Endodermal cell (in vitro differentiated cells): ENCODE results near the gene FN1. TPM values are rescaled to one million over a fixed set of nuclear protein-coding genes. Genes with fewer than 3 reads are reported as not detected.

Experiments
- DNase-seq: peaks from one replicate; pipeline ENCODE4 v3.0.0-alpha.2; 2017
- H3K27ac ChIP-seq: 2 replicates; pipeline ENCODE4 v1.5.1; 2013; ENCODE audit warnings: mild to moderate bottlenecking, low read depth, low read length, moderate library complexity
- H3K27me3 ChIP-seq: 2 replicates; pipeline ENCODE4 v1.6.1; 2013; ENCODE audit warnings: mild to moderate bottlenecking, low read length, moderate library complexity; ENCODE audit not compliant: insufficient read depth, control insufficient read depth, poor library complexity, severe bottlenecking
- H3K36me3 ChIP-seq: 2 replicates; pipeline ENCODE4 v1.7.0; 2013; ENCODE audit warnings: mild to moderate bottlenecking, low read length, moderate library complexity; ENCODE audit not compliant: control insufficient read depth, insufficient read depth
- H3K4me1 ChIP-seq: one replicate; pipeline ENCODE4 v1.7.0; 2013; ENCODE audit warnings: low read length; ENCODE audit not compliant: control insufficient read depth, insufficient read depth
- H3K4me3 ChIP-seq: 2 replicates; pipeline ENCODE4 v1.5.1; 2013; ENCODE audit warnings: mild to moderate bottlenecking, low read length, moderate library complexity
- H3K9ac ChIP-seq: 2 replicates; pipeline ENCODE4 v1.6.1; 2013; ENCODE audit warnings: mild to moderate bottlenecking, low read length, moderate library complexity; ENCODE audit not compliant: poor library complexity, severe bottlenecking; ENCODE audit errors: extremely low read depth
- H3K9me3 ChIP-seq: 2 replicates; pipeline ENCODE4 v1.6.1; 2013; ENCODE audit warnings: mild to moderate bottlenecking, low read length, moderate library complexity; ENCODE audit not compliant: control insufficient read depth
- H3K27ac Mint-ChIP-seq: 2 replicates; pipeline ENCODE4 v1.8.0; 2020; ENCODE audit warnings: mixed read lengths
- H3K27me3 Mint-ChIP-seq: 2 replicates; pipeline ENCODE4 v1.8.0; 2021; ENCODE audit warnings: mild to moderate bottlenecking, mixed read lengths; ENCODE audit not compliant: insufficient read depth
- H3K36me3 Mint-ChIP-seq: 2 replicates; pipeline ENCODE4 v1.8.0; 2020; ENCODE audit warnings: low read depth, mixed read lengths
- H3K4me1 Mint-ChIP-seq: 2 replicates; pipeline ENCODE4 v1.8.0; 2020; ENCODE audit warnings: mixed read lengths
- H3K4me3 Mint-ChIP-seq: 2 replicates; pipeline ENCODE4 v1.8.0; 2020; ENCODE audit warnings: mild to moderate bottlenecking, moderate library complexity, mixed read lengths
- H3K9me3 Mint-ChIP-seq: 2 replicates; pipeline ENCODE4 v1.8.0; 2020; ENCODE audit warnings: mild to moderate bottlenecking, mixed read lengths
- WGBS, 2 experiments: methylation state at CpG; one replicate each; pipeline versions ENCODE4 v1.1.5 to v1.1.7; 2013; ENCODE audit warnings: missing lambda C conversion rate in 2 of 2, mixed read lengths in 1 of 2; ENCODE audit not compliant: insufficient coverage in 1 of 2, insufficient read length in 1 of 2; 5-methylcytosine and 5-hydroxymethylcytosine counted together
- total RNA-seq, 2 donors: library from RNA; stranded (reverse); fragmentation: NEBNext Ultra II Directional in 1 of 2; extraction: Animal tissue kit (Norgen Biotek cat#: 25700) in 1 of 2; gene quantifications; 2 replicates in 1 of 2; 3 replicates in 1 of 2; pipeline ENCODE4 v1.2.1, GENCODE V29; 2021
- TF ChIP-seq, protein P1 (sequence below): fragments of 200-600 bp; sonication (generic); conservative IDR thresholded peaks from 2 replicates; pipeline ENCODE4 v1.5.0; 2021; ENCODE audit warnings: antibody characterized with exemption, mild to moderate bottlenecking

Gene FN1
- total RNA-seq, 2 donors from 2014 or later = 2,721 to 2,960 TPM

DNA sequence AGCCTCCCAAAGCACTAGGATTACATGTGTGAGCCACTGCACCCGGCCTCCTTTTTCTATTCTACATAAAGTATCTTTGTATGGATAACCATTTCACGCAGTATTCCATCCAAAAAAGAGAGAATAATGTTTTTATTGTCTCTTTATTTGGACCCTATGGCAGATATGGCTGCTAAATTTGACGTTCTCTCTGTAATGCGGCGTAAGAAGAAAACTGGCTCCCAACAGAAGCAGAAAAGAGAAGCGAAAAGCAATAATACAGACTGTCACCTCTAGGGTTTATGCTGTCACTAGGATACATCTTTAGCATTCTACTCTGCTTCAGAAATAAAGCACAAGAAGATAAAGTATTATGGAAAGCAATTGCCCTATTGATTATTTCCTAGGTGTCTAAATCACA lies 55.9 kb downstream of the FN1 start:
- H3K9ac ChIP-seq = no peak overlapping the region
- H3K4me3 Mint-ChIP-seq = no peak overlapping the region
- H3K27ac Mint-ChIP-seq = no peak overlapping the region
- no peak for DNase-seq
- no peaks in the 10 kb centered on the region for H3K27me3 Mint-ChIP-seq
- H3K9me3 Mint-ChIP-seq = no peaks in the 10 kb centered on the region
- no peaks in the 10 kb centered on the region for H3K4me1 Mint-ChIP-seq
- TF ChIP-seq, protein P1, sequence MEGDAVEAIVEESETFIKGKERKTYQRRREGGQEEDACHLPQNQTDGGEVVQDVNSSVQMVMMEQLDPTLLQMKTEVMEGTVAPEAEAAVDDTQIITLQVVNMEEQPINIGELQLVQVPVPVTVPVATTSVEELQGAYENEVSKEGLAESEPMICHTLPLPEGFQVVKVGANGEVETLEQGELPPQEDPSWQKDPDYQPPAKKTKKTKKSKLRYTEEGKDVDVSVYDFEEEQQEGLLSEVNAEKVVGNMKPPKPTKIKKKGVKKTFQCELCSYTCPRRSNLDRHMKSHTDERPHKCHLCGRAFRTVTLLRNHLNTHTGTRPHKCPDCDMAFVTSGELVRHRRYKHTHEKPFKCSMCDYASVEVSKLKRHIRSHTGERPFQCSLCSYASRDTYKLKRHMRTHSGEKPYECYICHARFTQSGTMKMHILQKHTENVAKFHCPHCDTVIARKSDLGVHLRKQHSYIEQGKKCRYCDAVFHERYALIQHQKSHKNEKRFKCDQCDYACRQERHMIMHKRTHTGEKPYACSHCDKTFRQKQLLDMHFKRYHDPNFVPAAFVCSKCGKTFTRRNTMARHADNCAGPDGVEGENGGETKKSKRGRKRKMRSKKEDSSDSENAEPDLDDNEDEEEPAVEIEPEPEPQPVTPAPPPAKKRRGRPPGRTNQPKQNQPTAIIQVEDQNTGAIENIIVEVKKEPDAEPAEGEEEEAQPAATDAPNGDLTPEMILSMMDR = no peak
- no peak overlapping the region for H3K4me3 ChIP-seq
- peaks cover 94% of the 10 kb centered on the region for H3K36me3 Mint-ChIP-seq
- no peaks in the 10 kb centered on the region for H3K27me3 ChIP-seq
- H3K4me1 ChIP-seq = no peaks in the 10 kb centered on the region
- no peaks in the 10 kb centered on the region for H3K9me3 ChIP-seq
- H3K36me3 ChIP-seq = peaks cover 97% of the 10 kb centered on the region
- 92 to 100% methylated on average over 5 to 6 of the region's 6 CpGs for WGBS, 2 experiments
- no peak overlapping the region for H3K27ac ChIP-seq

DNA sequence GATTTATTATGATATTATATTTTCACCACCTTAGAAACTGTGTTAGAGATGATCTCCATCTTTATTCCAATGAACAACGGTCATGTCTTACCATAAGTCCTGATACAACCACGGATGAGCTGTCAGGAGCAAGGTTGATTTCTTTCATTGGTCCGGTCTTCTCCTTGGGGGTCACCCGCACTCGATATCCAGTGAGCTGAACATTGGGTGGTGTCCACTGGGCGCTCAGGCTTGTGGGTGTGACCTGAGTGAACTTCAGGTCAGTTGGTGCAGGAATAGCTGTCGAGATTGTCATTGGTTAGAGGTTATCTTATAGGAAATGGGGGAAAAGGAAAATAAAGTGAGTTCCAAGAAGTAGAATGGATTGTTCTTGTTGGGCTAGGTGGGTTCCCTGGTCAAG lies 56.8 kb downstream of the FN1 start:
- no peak overlapping the region for H3K4me3 ChIP-seq
- no peak overlapping the region for H3K27ac ChIP-seq
- DNase-seq = no peak
- no peaks in the 10 kb centered on the region for H3K4me1 ChIP-seq
- no peak overlapping the region for H3K9ac ChIP-seq
- TF ChIP-seq, protein P1 = no peak
- no peaks in the 10 kb centered on the region for H3K27me3 Mint-ChIP-seq
- no peak overlapping the region for H3K27ac Mint-ChIP-seq
- no peaks in the 10 kb centered on the region for H3K27me3 ChIP-seq
- H3K4me3 Mint-ChIP-seq = no peak overlapping the region
- peaks cover 94% of the 10 kb centered on the region for H3K36me3 Mint-ChIP-seq
- peaks cover 97% of the 10 kb centered on the region for H3K36me3 ChIP-seq
- no peaks in the 10 kb centered on the region for H3K9me3 ChIP-seq
- 94 to 95% methylated on average over 7 of the region's 7 CpGs for WGBS, 2 experiments
- no peaks in the 10 kb centered on the region for H3K4me1 Mint-ChIP-seq
- H3K9me3 Mint-ChIP-seq = no peaks in the 10 kb centered on the region

DNA sequence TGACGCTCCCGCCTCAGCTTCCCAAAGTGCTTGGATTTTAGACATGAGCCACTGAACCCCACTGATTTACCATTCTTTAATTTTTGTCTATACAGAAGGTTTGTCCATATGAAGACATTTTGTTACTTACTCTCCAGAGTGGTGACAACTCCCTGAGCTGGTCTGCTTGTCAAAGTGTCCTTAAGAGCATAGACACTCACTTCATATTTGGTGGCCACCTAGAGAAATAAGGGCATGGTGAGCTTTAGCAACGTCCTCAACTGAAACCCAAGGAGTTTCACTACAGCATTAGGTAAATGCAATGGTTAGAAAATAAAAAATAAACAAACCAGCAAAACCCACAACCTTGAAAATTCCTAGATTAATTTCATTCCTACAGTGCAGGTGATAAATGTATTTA lies 57.8 kb downstream of the FN1 start:
- TF ChIP-seq, protein P1 = no peak
- no peak overlapping the region for H3K27ac ChIP-seq
- DNase-seq = no peak
- 92 to 97% methylated on average over 2 to 3 of the region's 3 CpGs for WGBS, 2 experiments
- Mint-ChIP-seq H3K4me3 (no peak overlapping the region), H3K4me1 (no peaks in the 10 kb centered on the region), H3K27ac (no peak overlapping the region), H3K36me3 (peaks cover 92% of the 10 kb centered on the region), H3K9me3 (no peaks in the 10 kb centered on the region), H3K27me3 (no peaks in the 10 kb centered on the region)
- no peak overlapping the region for H3K9ac ChIP-seq
- no peaks in the 10 kb centered on the region for H3K4me1 ChIP-seq
- H3K27me3 ChIP-seq = no peaks in the 10 kb centered on the region
- peaks cover 95% of the 10 kb centered on the region for H3K36me3 ChIP-seq
- H3K9me3 ChIP-seq = no peaks in the 10 kb centered on the region
- H3K4me3 ChIP-seq = no peak overlapping the region
